Gastrocnemius medialis (tissue), 4 donors: Measurements from ENCODE around the gene APPBP2. TPM values are rescaled to one million over a fixed set of nuclear protein-coding genes. Genes with fewer than 3 reads are reported as not detected.

ENCODE experiments used
- ATAC-seq, 2 donors: fragments of 150-250 bp; one replicate each; pipeline ENCODE4 v1.9.1; 2016
- DNase-seq, 2 donors: peaks; one replicate each; pipeline ENCODE4 v3.0.0-alpha.2; 2019
- H3K27ac ChIP-seq, 4 donors: fragments of 200-600 bp; sonication (generic); 1 replicate in 1 of 4; 2 replicates in 3 of 4; pipeline ENCODE4 v1.5.1; 2016 to 2018; ENCODE audit warnings: mild to moderate bottlenecking in 2 of 4, moderate library complexity in 1 of 4
- H3K27me3 ChIP-seq, 3 donors: fragments of 200-600 bp; sonication (generic) in 2 of 3; 1 replicate in 1 of 3; 2 replicates in 2 of 3; pipeline versions ENCODE4 v1.5.1 to v1.6.0; 2016 to 2019; ENCODE audit warnings: mild to moderate bottlenecking in 1 of 3, moderate library complexity in 1 of 3
- H3K36me3 ChIP-seq, 2 donors: fragments of 200-600 bp; sonication (generic) in 1 of 2; one replicate each; pipeline ENCODE4 v1.5.1; 2017 to 2018
- H3K4me1 ChIP-seq, 2 donors: fragments of 200-600 bp; sonication (generic) in 1 of 2; one replicate each; pipeline ENCODE4 v1.5.1; 2016 to 2017; ENCODE audit warnings: mild to moderate bottlenecking in 2 of 2
- H3K4me3 ChIP-seq, 4 donors: fragments of 200-600 bp; sonication (generic) in 3 of 4; 1 replicate in 1 of 4; 2 replicates in 3 of 4; pipeline ENCODE4 v1.5.1; 2016 to 2019; ENCODE audit warnings: mild to moderate bottlenecking in 2 of 4
- H3K9me3 ChIP-seq, 3 donors: fragments of 200-600 bp; sonication (generic) in 2 of 3; 1 replicate in 1 of 3; 2 replicates in 2 of 3; pipeline ENCODE4 v1.5.1; 2016 to 2019
- CTCF ChIP-seq, 5 experiments: fragments of 450-650 bp in 3 of 5; fragments of 200-600 bp in 2 of 5; sonication (generic) in 2 of 5; IDR thresholded peaks in 4 of 5; conservative IDR thresholded peaks in 1 of 5; 1 replicate in 4 of 5; 2 replicates in 1 of 5; pipeline ENCODE4 v1.5.1; 2016 to 2019; ENCODE audit warnings: antibody characterized with exemption in 5 of 5, mild to moderate bottlenecking in 3 of 5, moderate library complexity in 3 of 5
- POLR2A ChIP-seq, 2 donors: fragments of 450-650 bp; IDR thresholded peaks; one replicate each; pipeline ENCODE4 v1.6.1; 2017; ENCODE audit warnings: antibody characterized with exemption in 2 of 2, mild to moderate bottlenecking in 2 of 2, moderate library complexity in 2 of 2
- in situ Hi-C, 4 donors: fragments of 200-750 bp; cut with MboI; loops; one replicate each; pipeline versions ENCODE4 v1.15.0 to v1.8.0; 2017; ENCODE audit warnings: low sequenced_read_pairs in 4 of 4
- intact Hi-C: fragments of 100-400 bp; cut with DNase I; formaldehyde crosslinking; loops from one replicate; pipeline ENCODE4 v1.15.1; 2023; ENCODE audit warnings: low total_unique reads
- total RNA-seq, 4 donors: library from RNA; depleted of rRNA; stranded (reverse); fragments of >200 nt; gene quantifications; one replicate each; pipeline versions ENCODE4 v1.1.0 to v1.2.3, GENCODE V29; 2016

Gene APPBP2
- total RNA-seq, 4 donors from 2014 or later = 14.2 to 21.8 (median 18.1) TPM

GRCh38 chr17:60416368-60416925, 109.6 kb downstream of the APPBP2 start:
- no peak overlapping the region for H3K4me3 ChIP-seq
- TF ChIP-seq CTCF (IDR thresholded peaks at IDR 0.05 in 4 of 5, conservative IDR thresholded peaks at IDR 0.05 in 1 of 5) (no peak), POLR2A (IDR thresholded peaks at IDR 0.05) (no peak)
- in situ Hi-C loops = loop anchor here in 1 of 4 donors (25.0 kb wide), 1 partner anchor 104 kb away; no protein-coding TSS in a partner anchor
- intact Hi-C loops = no loop called here
- H3K36me3 ChIP-seq = no peaks in the 10 kb centered on the region
- no peak overlapping the region for H3K27ac ChIP-seq
- DNase-seq (no peak), ATAC-seq (no peak)
- H3K9me3 ChIP-seq = no peaks in the 10 kb centered on the region
- no peaks in the 10 kb centered on the region for H3K27me3 ChIP-seq
- peaks cover 14 to 18% of the 10 kb centered on the region in 2 donors for H3K4me1 ChIP-seq

- Histone ChIP-seq H3K4me3 (no peak overlapping the region), H3K27me3 (no peaks in the 10 kb centered on the region), H3K9me3 (no peaks in the 10 kb centered on the region), H3K36me3 (no peaks in the 10 kb centered on the region), H3K4me1 (peaks cover 10 to 14% of the 10 kb centered on the region in 2 donors), H3K27ac (no peak overlapping the region)
- ATAC-seq (no peak), DNase-seq (no peak)
- in situ Hi-C loops (loop anchor here in 1 of 4 donors (25.0 kb wide), 1 partner anchor 103 kb away; no protein-coding TSS in a partner anchor), intact Hi-C loops (no loop called here)
- TF ChIP-seq CTCF (IDR thresholded peaks at IDR 0.05 in 4 of 5, conservative IDR thresholded peaks at IDR 0.05 in 1 of 5) (no peak), POLR2A (IDR thresholded peaks at IDR 0.05) (no peak)
These were observed 110.9 kb downstream of the APPBP2 start for GRCh38 chr17:60415146-60415545.

GRCh38 chr17:60412701-60413100, 113.3 kb downstream of the APPBP2 start:
- in situ Hi-C loops = loop anchor here in 1 of 4 donors (25.0 kb wide), 1 partner anchor 100 kb away; no protein-coding TSS in a partner anchor
- Histone ChIP-seq H3K4me3 (no peak overlapping the region), H3K27ac (peak overlapping the region; percentile 11 to 48 (median 40)), H3K9me3 (no peaks in the 10 kb centered on the region), H3K27me3 (no peaks in the 10 kb centered on the region), H3K4me1 (peaks cover 10 to 14% of the 10 kb centered on the region in 2 donors), H3K36me3 (no peaks in the 10 kb centered on the region)
- ATAC-seq (no peak), DNase-seq (no peak)
- intact Hi-C loops = no loop called here
- TF ChIP-seq CTCF (IDR thresholded peaks at IDR 0.05 in 4 of 5, conservative IDR thresholded peaks at IDR 0.05 in 1 of 5) (no peak), POLR2A (IDR thresholded peaks at IDR 0.05) (no peak)

GRCh38 chr17:60410001-60410400, 116.0 kb downstream of the APPBP2 start:
- ATAC-seq (no peak), DNase-seq (no peak)
- no peak overlapping the region for H3K27ac ChIP-seq
- no peaks in the 10 kb centered on the region for H3K9me3 ChIP-seq
- TF ChIP-seq CTCF (IDR thresholded peaks at IDR 0.05 in 4 of 5, conservative IDR thresholded peaks at IDR 0.05 in 1 of 5) (no peak), POLR2A (IDR thresholded peaks at IDR 0.05) (no peak)
- no peaks in the 10 kb centered on the region for H3K27me3 ChIP-seq
- no peaks in the 10 kb centered on the region for H3K36me3 ChIP-seq
- intact Hi-C loops (no loop called here), in situ Hi-C loops (loop anchor here in 1 of 4 donors (25.0 kb wide), 1 partner anchor 98 kb away; no protein-coding TSS in a partner anchor)
- H3K4me1 ChIP-seq = peaks cover 12 to 14% of the 10 kb centered on the region in 2 donors
- H3K4me3 ChIP-seq = no peak overlapping the region
